ENCODE measurements around the gene TUBA3E.
"Not testable (repeated sequence)": the region's sequence is repeated elsewhere in the genome, so short reads cannot be mapped to it uniquely, and the experiment has no call there.

TUBA3E gene

DNA sequence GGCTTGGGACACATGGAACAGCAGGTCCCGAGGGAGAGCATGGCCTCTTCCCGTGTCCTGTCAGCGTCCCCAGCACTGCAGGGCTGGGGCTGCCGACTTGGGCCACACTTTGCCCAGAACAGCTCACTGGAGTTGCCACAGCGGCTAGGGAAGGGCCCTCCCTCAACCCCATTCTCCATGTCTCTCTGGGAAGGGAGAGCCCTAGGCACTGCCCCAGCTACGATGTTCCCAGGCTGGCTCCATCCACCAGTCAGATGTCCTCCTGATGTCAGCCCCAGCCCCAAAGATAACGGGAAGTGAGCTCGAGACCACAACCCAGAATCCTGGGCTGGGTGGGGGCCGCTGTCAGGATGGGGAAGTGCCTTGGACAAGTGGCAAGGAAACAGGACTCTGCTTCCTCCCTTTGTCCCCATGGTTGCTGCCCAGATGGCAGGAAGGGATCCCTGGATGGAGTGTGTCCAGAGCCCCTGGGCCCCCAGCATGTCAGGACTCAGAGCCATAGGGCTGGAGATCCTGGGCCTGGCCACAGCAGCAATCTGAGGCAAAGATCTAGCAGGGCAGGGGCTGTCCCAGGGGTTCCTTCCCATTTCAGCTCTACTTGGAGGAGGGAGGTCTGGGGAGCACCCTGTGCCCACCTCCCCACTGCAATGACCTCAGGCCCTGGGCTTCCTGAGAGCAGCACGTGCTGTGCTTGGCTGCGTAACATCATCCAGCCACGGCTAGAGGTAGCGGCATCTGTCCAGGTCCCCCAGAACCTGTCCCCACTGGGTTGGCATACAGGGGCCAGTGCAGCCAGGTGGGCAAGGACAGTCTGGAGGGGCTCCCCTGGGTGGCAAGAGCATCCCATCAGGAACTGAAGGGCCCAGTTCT, 55.6 kb downstream of the TUBA3E start:
- H3K4me1 ChIP-seq (ENCODE audit: control insufficient read depth, insufficient read depth, low read length); H3K27me3 ChIP-seq (ENCODE audit: control insufficient read depth, insufficient read depth, low read length); H3K4me3 ChIP-seq (ENCODE audit: low read depth, low read length); H3K36me3 ChIP-seq (ENCODE audit: control insufficient read depth, insufficient read depth, low read length); H3K27ac ChIP-seq (ENCODE audit: low read depth, low read length); H3K9me3 ChIP-seq (ENCODE audit: control insufficient read depth, insufficient read depth, low read length); H3K9ac ChIP-seq (ENCODE audit: low read depth, low read length): not testable (repeated sequence)
